Testis (tissue), 2 donors: ENCODE measurements around the gene NKAIN2.

Experiments used
- CTCF ChIP-seq, 3 experiments: fragments of 450-650 bp in 2 of 3; fragments of 200-600 bp in 1 of 3; sonication (generic) in 1 of 3; IDR thresholded peaks; one replicate each; pipeline ENCODE4 v1.5.1; 2016 to 2019; ENCODE audit warnings: antibody characterized with exemption in 3 of 3, mild to moderate bottlenecking in 2 of 3, moderate library complexity in 1 of 3
- POLR2A ChIP-seq: fragments of 450-650 bp; IDR thresholded peaks from one replicate; pipeline ENCODE4 v1.6.1; 2017; ENCODE audit warnings: antibody characterized with exemption, mild to moderate bottlenecking, moderate library complexity

GRCh38 chr6:123908797-123909196 lies 105.1 kb downstream of the NKAIN2 start:
- TF ChIP-seq CTCF (IDR thresholded peaks at IDR 0.05) (no peak), POLR2A (no peak)
